Neutrophil (primary cell): ENCODE data around the gene GRIK2.

Experiments
- H3K27ac ChIP-seq: fragments of 200-600 bp; sonication (generic); 2 replicates; pipeline ENCODE4 v1.5.1; 2016; ENCODE audit warnings: mild to moderate bottlenecking, moderate library complexity
- H3K27me3 ChIP-seq: fragments of 200-600 bp; sonication (generic); 2 replicates; pipeline ENCODE4 v1.6.0; 2016; ENCODE audit warnings: mild to moderate bottlenecking
- H3K36me3 ChIP-seq: fragments of 200-600 bp; sonication (generic); 2 replicates; pipeline ENCODE4 v1.5.1; 2017
- H3K4me1 ChIP-seq, 2 experiments: fragments of 200-600 bp in 1 of 2; sonication (generic) in 1 of 2; 1 replicate in 1 of 2; 2 replicates in 1 of 2; pipeline versions ENCODE4 v1.5.1 to v1.6.1; 2013 to 2016; ENCODE audit warnings: low read depth in 1 of 2, low read length in 1 of 2, mild to moderate bottlenecking in 1 of 2, moderate library complexity in 1 of 2; ENCODE audit not compliant: control insufficient read depth in 1 of 2, insufficient read depth in 1 of 2
- H3K4me3 ChIP-seq, 2 experiments: fragments of 200-600 bp in 1 of 2; sonication (generic) in 1 of 2; 1 replicate in 1 of 2; 2 replicates in 1 of 2; pipeline ENCODE4 v1.5.1; 2013 to 2016; ENCODE audit warnings: low read depth in 1 of 2, low read length in 1 of 2, mild to moderate bottlenecking in 1 of 2, moderate library complexity in 1 of 2
- H3K9me3 ChIP-seq: fragments of 200-600 bp; sonication (generic); 2 replicates; pipeline ENCODE4 v1.5.1; 2016
- TF ChIP-seq, protein P1 (sequence below): fragments of 200-600 bp; sonication (generic); IDR thresholded peaks from 2 replicates; pipeline ENCODE4 v1.5.1; 2016; ENCODE audit warnings: antibody characterized with exemption

Gene GRIK2

DNA sequence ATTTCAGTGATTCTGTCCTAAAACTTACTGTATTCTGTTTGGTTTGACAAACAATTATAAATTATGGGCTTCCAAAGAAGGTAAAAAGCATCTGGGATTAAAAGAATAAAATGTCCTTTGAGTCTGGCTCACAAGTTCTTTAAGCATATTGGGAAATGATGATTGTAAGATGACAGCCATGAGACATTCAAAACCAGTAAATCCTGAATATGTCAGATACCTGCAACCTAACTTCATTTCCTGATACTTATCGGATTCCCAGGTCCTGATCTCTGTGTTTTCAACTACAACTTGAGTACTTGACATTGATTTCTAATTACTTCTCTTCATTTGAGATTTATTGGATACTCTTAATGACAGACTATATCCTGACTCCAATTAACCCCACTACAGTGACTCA, 446.6 kb downstream of the GRIK2 start:
- H3K4me3 ChIP-seq: no peak overlapping the region
- no peaks in the 10 kb centered on the region for H3K36me3 ChIP-seq
- H3K27me3 ChIP-seq: no peaks in the 10 kb centered on the region
- H3K4me1 ChIP-seq: no peaks in the 10 kb centered on the region
- H3K27ac ChIP-seq: no peak overlapping the region
- TF ChIP-seq, protein P1, sequence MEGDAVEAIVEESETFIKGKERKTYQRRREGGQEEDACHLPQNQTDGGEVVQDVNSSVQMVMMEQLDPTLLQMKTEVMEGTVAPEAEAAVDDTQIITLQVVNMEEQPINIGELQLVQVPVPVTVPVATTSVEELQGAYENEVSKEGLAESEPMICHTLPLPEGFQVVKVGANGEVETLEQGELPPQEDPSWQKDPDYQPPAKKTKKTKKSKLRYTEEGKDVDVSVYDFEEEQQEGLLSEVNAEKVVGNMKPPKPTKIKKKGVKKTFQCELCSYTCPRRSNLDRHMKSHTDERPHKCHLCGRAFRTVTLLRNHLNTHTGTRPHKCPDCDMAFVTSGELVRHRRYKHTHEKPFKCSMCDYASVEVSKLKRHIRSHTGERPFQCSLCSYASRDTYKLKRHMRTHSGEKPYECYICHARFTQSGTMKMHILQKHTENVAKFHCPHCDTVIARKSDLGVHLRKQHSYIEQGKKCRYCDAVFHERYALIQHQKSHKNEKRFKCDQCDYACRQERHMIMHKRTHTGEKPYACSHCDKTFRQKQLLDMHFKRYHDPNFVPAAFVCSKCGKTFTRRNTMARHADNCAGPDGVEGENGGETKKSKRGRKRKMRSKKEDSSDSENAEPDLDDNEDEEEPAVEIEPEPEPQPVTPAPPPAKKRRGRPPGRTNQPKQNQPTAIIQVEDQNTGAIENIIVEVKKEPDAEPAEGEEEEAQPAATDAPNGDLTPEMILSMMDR: no peak
- H3K9me3 ChIP-seq: no peaks in the 10 kb centered on the region

DNA sequence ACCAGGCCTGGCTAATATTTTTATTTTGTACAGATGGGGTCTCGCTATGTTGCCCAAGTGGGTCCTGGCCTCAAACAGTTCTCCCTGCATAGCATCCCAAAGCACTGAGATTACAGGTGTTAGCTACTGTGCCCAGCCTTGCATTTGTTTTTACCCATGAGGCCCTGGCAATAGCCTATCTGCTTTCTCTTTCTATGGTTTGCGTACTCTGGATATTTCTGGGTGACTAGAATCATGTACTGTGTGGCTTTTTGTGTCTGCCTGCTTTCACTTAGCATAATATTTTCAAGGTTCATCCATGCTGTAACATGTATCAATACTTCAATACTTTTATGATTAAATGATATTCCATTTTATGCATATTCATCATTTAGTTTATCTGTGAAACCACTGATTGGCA, 451.7 kb downstream of the GRIK2 start:
- no peak overlapping the region for H3K4me3 ChIP-seq
- TF ChIP-seq, protein P1: no peak
- no peaks in the 10 kb centered on the region for H3K36me3 ChIP-seq
- no peaks in the 10 kb centered on the region for H3K9me3 ChIP-seq
- H3K27me3 ChIP-seq: no peaks in the 10 kb centered on the region
- no peaks in the 10 kb centered on the region for H3K4me1 ChIP-seq
- H3K27ac ChIP-seq: no peak overlapping the region

DNA sequence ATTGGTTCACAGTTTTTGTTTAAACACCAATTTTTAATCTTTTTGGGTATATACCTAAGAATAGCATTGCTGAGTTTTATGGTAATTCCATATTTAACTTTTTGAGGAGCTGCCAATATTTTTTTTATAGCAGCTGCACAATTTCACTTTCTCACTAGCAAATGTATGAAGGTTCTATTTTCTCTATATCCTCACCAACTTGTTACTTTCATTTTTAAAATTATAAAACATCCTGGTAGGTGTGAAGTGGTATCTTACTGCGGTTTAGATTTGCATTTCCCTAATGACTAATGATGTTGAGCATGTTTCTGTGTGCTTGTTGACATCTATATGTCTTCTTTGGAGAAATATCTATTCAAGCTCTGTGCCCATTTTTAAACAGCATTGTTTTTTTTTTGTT, 452.1 kb downstream of the GRIK2 start:
- TF ChIP-seq, protein P1: no peak
- H3K4me3 ChIP-seq: no peak overlapping the region
- no peaks in the 10 kb centered on the region for H3K9me3 ChIP-seq
- no peak overlapping the region for H3K27ac ChIP-seq
- no peaks in the 10 kb centered on the region for H3K27me3 ChIP-seq
- H3K4me1 ChIP-seq: no peaks in the 10 kb centered on the region
- no peaks in the 10 kb centered on the region for H3K36me3 ChIP-seq

DNA sequence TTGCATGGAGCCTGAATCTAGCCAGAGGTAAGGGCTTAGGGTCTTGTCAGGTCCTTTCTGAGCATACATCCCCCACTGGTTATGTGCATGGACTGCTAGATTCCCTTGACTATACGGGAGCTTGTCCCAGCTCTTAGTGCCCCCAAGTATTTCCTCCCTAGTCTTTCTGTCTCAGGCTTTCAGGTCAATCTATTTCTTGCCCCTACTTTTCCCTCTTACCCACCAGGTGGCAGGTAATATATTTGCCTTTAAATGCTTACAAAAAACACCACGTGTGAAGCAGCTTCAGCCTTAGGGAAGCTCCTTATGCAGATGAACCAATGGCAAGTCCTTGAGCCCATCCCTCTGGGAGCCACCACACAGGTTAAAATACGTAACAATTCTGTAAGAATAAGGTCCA, 454.2 kb downstream of the GRIK2 start:
- Histone ChIP-seq H3K4me1 (no peaks in the 10 kb centered on the region), H3K9me3 (no peaks in the 10 kb centered on the region), H3K4me3 (no peak overlapping the region), H3K36me3 (no peaks in the 10 kb centered on the region), H3K27me3 (no peaks in the 10 kb centered on the region), H3K27ac (no peak overlapping the region)
- TF ChIP-seq, protein P1: no peak

DNA sequence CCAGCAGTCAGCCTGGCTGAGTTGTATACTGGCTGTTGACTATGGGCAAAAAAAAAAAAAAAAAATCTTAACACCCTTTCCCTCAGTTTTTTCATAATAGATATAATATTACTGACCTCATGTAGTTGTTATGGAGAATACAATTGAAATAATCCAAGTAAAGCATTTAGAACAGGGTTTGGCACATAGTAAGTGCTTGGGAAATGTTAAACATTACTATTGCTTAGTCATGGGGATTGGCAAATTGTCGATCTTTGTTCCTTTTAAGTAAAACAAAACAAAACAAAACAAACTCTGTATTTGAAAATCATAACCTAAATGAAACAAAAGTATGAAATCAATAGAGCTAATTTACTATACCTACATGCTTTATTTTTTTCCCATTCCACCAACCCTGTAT, 458.4 kb downstream of the GRIK2 start:
- Histone ChIP-seq H3K27ac (no peak overlapping the region), H3K4me3 (no peak overlapping the region), H3K36me3 (no peaks in the 10 kb centered on the region), H3K9me3 (no peaks in the 10 kb centered on the region), H3K4me1 (no peaks in the 10 kb centered on the region), H3K27me3 (no peaks in the 10 kb centered on the region)
- TF ChIP-seq, protein P1: no peak
